Testis (tissue), 3 donors: ENCODE measurements around the gene ITGA4. TPM values are rescaled to one million over a fixed set of nuclear protein-coding genes. Genes with fewer than 3 reads are reported as not detected.

Experiments used
- DNase-seq: peaks from one replicate; pipeline ENCODE4 v3.0.0-alpha.2; 2019
- H3K27ac ChIP-seq, 2 donors: fragments of 200-600 bp; sonication (generic); one replicate each; pipeline ENCODE4 v1.5.1; 2019
- H3K27me3 ChIP-seq: fragments of 200-600 bp; sonication (generic); one replicate; pipeline ENCODE4 v1.5.1; 2019
- H3K36me3 ChIP-seq: fragments of 200-600 bp; sonication (generic); one replicate; pipeline ENCODE4 v1.5.1; 2017; ENCODE audit warnings: low read depth; ENCODE audit errors: missing control alignments
- H3K4me1 ChIP-seq: fragments of 200-600 bp; sonication (generic); one replicate; pipeline ENCODE4 v1.5.1; 2019
- H3K4me3 ChIP-seq, 2 donors: fragments of 200-600 bp; sonication (generic); one replicate each; pipeline ENCODE4 v1.5.1; 2017 to 2019
- H3K9me3 ChIP-seq: fragments of 200-600 bp; sonication (generic); one replicate; pipeline ENCODE4 v1.5.1; 2017
- CTCF ChIP-seq, 3 experiments: fragments of 450-650 bp in 2 of 3; fragments of 200-600 bp in 1 of 3; sonication (generic) in 1 of 3; IDR thresholded peaks; one replicate each; pipeline ENCODE4 v1.5.1; 2016 to 2019; ENCODE audit warnings: antibody characterized with exemption in 3 of 3, mild to moderate bottlenecking in 2 of 3, moderate library complexity in 1 of 3
- POLR2A ChIP-seq: fragments of 450-650 bp; IDR thresholded peaks from one replicate; pipeline ENCODE4 v1.6.1; 2017; ENCODE audit warnings: antibody characterized with exemption, mild to moderate bottlenecking, moderate library complexity
- whole genome bisulfite sequencing, 2 donors: methylation state at CpG; one replicate each; pipeline ENCODE4 v1.1.5; 2018; 5-methylcytosine and 5-hydroxymethylcytosine counted together
- intact Hi-C: fragments of 100-400 bp; cut with DNase I; formaldehyde crosslinking; loops from one replicate; pipeline ENCODE4 v1.15.1; 2023; ENCODE audit warnings: low total_unique reads
- polyA plus RNA-seq: library from polyadenylated mRNA; stranded (reverse); fragments of 350-450 nt; fragmentation: Illumina TruSeq; extraction: RNeasy Lipid Tissue Mini Kit (QIAGEN cat#74804); gene quantifications from one replicate; pipeline ENCODE4 v1.2.3, GENCODE V29; 2014; ENCODE audit warnings: low read depth, low replicate concordance; ENCODE audit not compliant: insufficient read depth
- total RNA-seq, 2 donors: library from RNA; depleted of rRNA; stranded (reverse); fragments of >200 nt; gene quantifications; one replicate each; pipeline ENCODE4 v1.2.3, GENCODE V29; 2016

ITGA4 gene
- total and polyA plus RNA-seq, 3 donors from 2014 or later: 1.6 to 3.8 (median 1.7) TPM

DNA sequence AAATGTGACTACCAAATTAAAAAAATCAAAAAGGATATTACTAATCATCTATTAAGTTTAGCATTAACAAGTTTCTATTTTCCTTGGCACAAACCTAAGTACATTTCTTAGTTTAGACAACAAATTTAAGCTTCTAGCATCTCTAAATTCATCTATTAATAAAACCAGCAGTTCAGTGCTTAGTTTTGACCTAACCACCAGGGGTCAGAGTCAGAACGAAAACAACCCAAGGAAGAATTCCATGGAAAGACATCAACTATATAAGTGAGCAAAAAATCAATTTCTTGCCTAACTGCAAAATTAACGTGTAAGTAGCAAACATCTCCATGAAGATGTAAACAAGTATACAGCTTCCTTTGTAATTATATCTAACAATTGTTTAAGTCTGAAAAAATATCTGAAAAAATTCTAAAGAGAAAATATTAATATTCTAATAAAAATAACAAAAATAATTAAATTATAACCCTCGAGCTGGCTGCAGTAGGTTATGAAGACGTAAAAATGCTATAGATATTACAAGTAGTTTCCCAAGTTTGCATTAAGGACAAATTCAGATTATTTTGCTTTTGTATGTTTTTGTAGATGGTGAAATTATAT lies 116.1 kb downstream of the ITGA4 start:
- TF ChIP-seq CTCF (IDR thresholded peaks at IDR 0.05) (peak in 2 of 3 experiments; percentile 11 to 43), POLR2A (no peak)
- H3K27me3 ChIP-seq: no peaks in the 10 kb centered on the region
- intact Hi-C loops: no loop called here
- no peak for DNase-seq
- 62 to 66% methylated on average over 4 of the region's 4 CpGs for WGBS, 2 donors
- H3K36me3 ChIP-seq: no peaks in the 10 kb centered on the region
- H3K4me1 ChIP-seq: no peaks in the 10 kb centered on the region
- H3K27ac ChIP-seq: no peak overlapping the region
- H3K4me3 ChIP-seq: no peak overlapping the region
- H3K9me3 ChIP-seq: no peaks in the 10 kb centered on the region

- no peak for DNase-seq
- intact Hi-C loops: no loop called here
- 87 to 93% methylated on average over 7 of the region's 7 CpGs for WGBS, 2 donors
- H3K4me1 ChIP-seq: no peaks in the 10 kb centered on the region
- H3K36me3 ChIP-seq: no peaks in the 10 kb centered on the region
- no peaks in the 10 kb centered on the region for H3K9me3 ChIP-seq
- no peaks in the 10 kb centered on the region for H3K27me3 ChIP-seq
- H3K4me3 ChIP-seq: no peak overlapping the region
- no peak for TF ChIP-seq CTCF (IDR thresholded peaks at IDR 0.05)
- no peak for TF ChIP-seq POLR2A
- H3K27ac ChIP-seq: no peak overlapping the region
Measured at GRCh38 chr2:181574321-181574720, 117.1 kb downstream of the ITGA4 start.

DNA sequence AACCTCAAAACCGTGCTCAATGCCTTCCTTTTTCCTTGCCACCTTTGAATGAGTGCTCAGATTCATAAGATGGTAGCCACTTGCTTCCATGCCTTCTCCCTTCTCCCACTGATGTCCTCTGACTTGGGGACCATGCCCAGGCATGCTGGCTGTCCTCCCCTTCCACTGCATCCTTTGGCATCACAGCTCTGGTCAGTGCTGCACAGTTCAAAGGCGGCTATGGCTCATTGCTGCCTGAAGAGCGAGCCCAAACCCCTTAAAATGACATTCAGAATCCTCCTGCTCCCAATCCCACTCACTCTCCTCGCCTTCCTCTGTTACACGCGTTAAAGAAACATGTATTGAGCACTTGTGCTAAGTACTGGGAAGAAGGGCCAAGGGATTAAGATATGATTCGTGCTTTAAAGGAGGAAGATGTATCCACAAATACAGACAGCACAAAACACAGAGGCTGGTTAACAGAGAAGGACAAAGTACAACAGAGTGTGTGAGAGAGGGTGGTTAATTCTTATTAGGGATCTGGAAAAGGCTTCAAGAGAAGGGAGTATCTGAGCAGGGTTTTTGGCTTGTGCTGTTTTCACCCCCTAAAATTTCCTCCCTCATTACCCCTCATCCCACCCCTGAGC lies 118.0 kb downstream of the ITGA4 start:
- 80 to 84% methylated on average over 7 of the region's 7 CpGs for WGBS, 2 donors
- Histone ChIP-seq H3K27me3 (no peaks in the 10 kb centered on the region), H3K4me1 (no peaks in the 10 kb centered on the region), H3K9me3 (no peaks in the 10 kb centered on the region), H3K27ac (no peak overlapping the region), H3K4me3 (no peak overlapping the region), H3K36me3 (no peaks in the 10 kb centered on the region)
- TF ChIP-seq CTCF (IDR thresholded peaks at IDR 0.05) (no peak), POLR2A (no peak)
- no peak for DNase-seq
- intact Hi-C loops: no loop called here

- no peak for TF ChIP-seq POLR2A
- no peak for TF ChIP-seq CTCF (IDR thresholded peaks at IDR 0.05)
- WGBS, 2 donors: 63 to 65% methylated on average over 2 of the region's 2 CpGs
Measured at GRCh38 chr2:181575650-181576025, 118.5 kb downstream of the ITGA4 start.

GRCh38 chr2:181576431-181576830 lies 119.2 kb downstream of the ITGA4 start:
- H3K27me3 ChIP-seq: no peaks in the 10 kb centered on the region
- H3K27ac ChIP-seq: no peak overlapping the region
- 80% methylated on average over 5 of the region's 5 CpGs for WGBS, 2 donors
- TF ChIP-seq POLR2A (no peak), CTCF (IDR thresholded peaks at IDR 0.05) (no peak)
- no peaks in the 10 kb centered on the region for H3K9me3 ChIP-seq
- intact Hi-C loops: no loop called here
- DNase-seq: no peak
- H3K36me3 ChIP-seq: no peaks in the 10 kb centered on the region
- H3K4me3 ChIP-seq: no peak overlapping the region
- H3K4me1 ChIP-seq: no peaks in the 10 kb centered on the region

More at GRCh38 chr2:181575650-181576025, 118.5 kb downstream of the ITGA4 start:
- no peaks in the 10 kb centered on the region for H3K27me3 ChIP-seq
- H3K36me3 ChIP-seq: no peaks in the 10 kb centered on the region
- no peak overlapping the region for H3K4me3 ChIP-seq
- intact Hi-C loops: no loop called here
- no peak for DNase-seq
- no peaks in the 10 kb centered on the region for H3K4me1 ChIP-seq
- H3K9me3 ChIP-seq: no peaks in the 10 kb centered on the region
- no peak overlapping the region for H3K27ac ChIP-seq
